GM10266 (cell line): Measurements from ENCODE around the gene PHACTR1.
"Not testable (repeated sequence)": the region's sequence is repeated elsewhere in the genome, so short reads cannot be mapped to it uniquely, and the experiment has no call there.

Source experiments
- DNase-seq: peaks from one replicate; pipeline ENCODE4 v3.0.0; 2012; ENCODE audit errors: extremely low spot score
- CTCF ChIP-seq: IDR thresholded peaks from 2 replicates; pipeline ENCODE4 v1.5.1; 2012; ENCODE audit warnings: mild to moderate bottlenecking, low read depth; ENCODE audit not compliant: control insufficient read depth, insufficient read depth; ENCODE audit errors: missing control alignments

Gene PHACTR1

GRCh38 chr6:13239530-13240455 lies 523.2 kb downstream of the PHACTR1 start:
- no peak for DNase-seq
- TF ChIP-seq CTCF = no peak

- no peak for DNase-seq
- no peak for TF ChIP-seq CTCF
Observed at GRCh38 chr6:13241364-13241763, 524.8 kb downstream of the PHACTR1 start.

- no peak for DNase-seq
- no peak for TF ChIP-seq CTCF
Observed at GRCh38 chr6:13242178-13242577, 525.6 kb downstream of the PHACTR1 start.

GRCh38 chr6:13242590-13242989 lies 526.0 kb downstream of the PHACTR1 start:
- TF ChIP-seq CTCF = no peak
- DNase-seq = no peak

GRCh38 chr6:13243033-13243432 lies 526.5 kb downstream of the PHACTR1 start:
- no peak for TF ChIP-seq CTCF
- DNase-seq = no peak

GRCh38 chr6:13243745-13244144 lies 527.2 kb downstream of the PHACTR1 start:
- DNase-seq = not testable (repeated sequence)

GRCh38 chr6:13247627-13248026 lies 531.1 kb downstream of the PHACTR1 start:
- DNase-seq = no peak
- no peak for TF ChIP-seq CTCF
